Esophagus squamous epithelium (tissue), 4 donors: ENCODE results near the gene HNRNPA1L2.

ENCODE experiments used
- POLR2A ChIP-seq, 4 donors: fragments of 450-650 bp; IDR thresholded peaks; one replicate each; pipeline ENCODE4 v1.6.1; 2017; ENCODE audit warnings: antibody characterized with exemption in 4 of 4, mild to moderate bottlenecking in 4 of 4, moderate library complexity in 3 of 4
- TF ChIP-seq, protein P1 (sequence below), 6 experiments: fragments of 450-650 bp in 4 of 6; fragments of 200-600 bp in 2 of 6; sonication (generic) in 2 of 6; IDR thresholded peaks; one replicate each; pipeline ENCODE4 v1.5.1; 2016 to 2019; ENCODE audit warnings: antibody characterized with exemption in 6 of 6, mild to moderate bottlenecking in 4 of 6, moderate library complexity in 4 of 6

- TF ChIP-seq, protein P1, sequence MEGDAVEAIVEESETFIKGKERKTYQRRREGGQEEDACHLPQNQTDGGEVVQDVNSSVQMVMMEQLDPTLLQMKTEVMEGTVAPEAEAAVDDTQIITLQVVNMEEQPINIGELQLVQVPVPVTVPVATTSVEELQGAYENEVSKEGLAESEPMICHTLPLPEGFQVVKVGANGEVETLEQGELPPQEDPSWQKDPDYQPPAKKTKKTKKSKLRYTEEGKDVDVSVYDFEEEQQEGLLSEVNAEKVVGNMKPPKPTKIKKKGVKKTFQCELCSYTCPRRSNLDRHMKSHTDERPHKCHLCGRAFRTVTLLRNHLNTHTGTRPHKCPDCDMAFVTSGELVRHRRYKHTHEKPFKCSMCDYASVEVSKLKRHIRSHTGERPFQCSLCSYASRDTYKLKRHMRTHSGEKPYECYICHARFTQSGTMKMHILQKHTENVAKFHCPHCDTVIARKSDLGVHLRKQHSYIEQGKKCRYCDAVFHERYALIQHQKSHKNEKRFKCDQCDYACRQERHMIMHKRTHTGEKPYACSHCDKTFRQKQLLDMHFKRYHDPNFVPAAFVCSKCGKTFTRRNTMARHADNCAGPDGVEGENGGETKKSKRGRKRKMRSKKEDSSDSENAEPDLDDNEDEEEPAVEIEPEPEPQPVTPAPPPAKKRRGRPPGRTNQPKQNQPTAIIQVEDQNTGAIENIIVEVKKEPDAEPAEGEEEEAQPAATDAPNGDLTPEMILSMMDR (IDR thresholded peaks at IDR 0.05), result no peak
- no peak for TF ChIP-seq POLR2A (IDR thresholded peaks at IDR 0.05)
These were observed at the start of gene HNRNPA1L2 for GRCh38 chr13:52642131-52642530.
